GM12891 (cell line): Measurements from ENCODE around the gene SRSF6. TPM values are rescaled to one million over a fixed set of nuclear protein-coding genes. Genes with fewer than 3 reads are reported as not detected.
"Not testable (repeated sequence)": the region's sequence is repeated elsewhere in the genome, so short reads cannot be mapped to it uniquely, and the experiment has no call there.

Experiments
- DNase-seq: peaks from one replicate; pipeline ENCODE4 v3.0.0; 2011; ENCODE audit warnings: low spot score; ENCODE audit not compliant: insufficient read length
- FAIRE-seq: peaks from 2 replicates; lab custom pipeline; 2011; peaks lifted over from hg19 to GRCh38; lab: Jason Lieb, UNC
- PAX5 ChIP-seq: IDR thresholded peaks from 2 replicates; pipeline ENCODE4 v1.6.1; 2011; ENCODE audit warnings: low read length, moderate library complexity, mild to moderate bottlenecking; ENCODE audit not compliant: insufficient read depth, severe bottlenecking
- POLR2A ChIP-seq: IDR thresholded peaks from 2 replicates; pipeline ENCODE4 v1.6.1; 2011; ENCODE audit warnings: low read depth, low read length, control low read depth
- POLR2AphosphoS5 ChIP-seq: IDR thresholded peaks from 2 replicates; pipeline ENCODE4 v1.6.1; 2011; ENCODE audit warnings: low read depth, low read length, control low read depth
- POU2F2 ChIP-seq: IDR thresholded peaks from 2 replicates; pipeline ENCODE4 v1.6.1; 2011; ENCODE audit warnings: low read depth, mild to moderate bottlenecking, control low read depth, low read length, moderate library complexity
- SPI1 ChIP-seq: IDR thresholded peaks from 2 replicates; pipeline ENCODE4 v1.6.1; 2011; ENCODE audit warnings: low read depth, low read length, control low read depth
- TAF1 ChIP-seq: IDR thresholded peaks from 2 replicates; pipeline ENCODE4 v1.6.1; 2011; ENCODE audit warnings: low read depth, low read length, control low read depth
- polyA plus RNA-seq: library from polyadenylated mRNA; unstranded; fragments of >200 nt; gene quantifications from one replicate; pipeline ENCODE4 v1.2.1, GENCODE V29; 2012; ENCODE audit warnings: low read depth, missing spikeins, inconsistent platforms; ENCODE audit not compliant: missing spikeins

Gene SRSF6
- polyA plus RNA-seq = 115 TPM

DNA sequence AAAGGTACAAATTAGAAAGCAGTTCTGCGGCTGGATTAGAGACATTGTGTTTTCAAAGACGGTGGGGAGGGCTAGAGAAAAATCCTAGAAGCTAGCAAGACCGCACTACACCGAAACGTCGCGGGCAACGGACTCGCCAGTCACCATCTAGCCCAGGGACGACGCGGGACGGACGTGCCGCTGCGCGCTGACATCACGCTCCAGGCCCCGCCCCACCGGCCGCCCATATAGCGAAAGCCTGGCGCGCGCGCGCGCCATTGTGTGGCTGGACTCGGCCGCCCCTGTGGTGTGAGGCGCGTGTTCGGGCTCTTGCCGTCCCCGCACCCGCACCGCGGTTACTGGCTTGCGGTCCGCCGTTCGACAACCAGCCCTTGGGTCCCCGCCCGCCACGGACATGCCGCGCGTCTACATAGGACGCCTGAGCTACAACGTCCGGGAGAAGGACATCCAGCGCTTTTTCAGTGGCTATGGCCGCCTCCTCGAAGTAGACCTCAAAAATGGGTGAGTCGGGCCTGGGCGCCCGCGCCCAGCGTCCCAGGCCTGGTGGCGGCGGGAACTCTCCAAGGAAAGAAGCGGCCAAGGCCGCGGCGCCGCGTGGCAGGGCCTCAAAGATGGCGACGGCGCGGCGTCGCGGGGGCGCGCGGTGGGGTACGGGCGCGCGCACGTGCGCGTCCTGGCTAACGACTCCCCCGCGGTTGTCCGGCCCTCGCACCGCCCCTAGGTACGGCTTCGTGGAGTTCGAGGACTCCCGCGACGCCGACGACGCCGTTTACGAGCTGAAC is at the start of gene SRSF6:
Gene SRSF6 (plus strand): TSS at position 257 of the 782 bp plus-strand sequence. CDS start 138 bp downstream, at position 395.
- FAIRE-seq (peak; percentile 96), DNase-seq (peak; percentile 83)
- TF ChIP-seq SPI1 (no peak), POU2F2 (peak; percentile 73), POLR2A (peak; percentile 99), POLR2AphosphoS5 (peak; percentile 99), TAF1 (peak; percentile 96), PAX5 (no peak)

DNA sequence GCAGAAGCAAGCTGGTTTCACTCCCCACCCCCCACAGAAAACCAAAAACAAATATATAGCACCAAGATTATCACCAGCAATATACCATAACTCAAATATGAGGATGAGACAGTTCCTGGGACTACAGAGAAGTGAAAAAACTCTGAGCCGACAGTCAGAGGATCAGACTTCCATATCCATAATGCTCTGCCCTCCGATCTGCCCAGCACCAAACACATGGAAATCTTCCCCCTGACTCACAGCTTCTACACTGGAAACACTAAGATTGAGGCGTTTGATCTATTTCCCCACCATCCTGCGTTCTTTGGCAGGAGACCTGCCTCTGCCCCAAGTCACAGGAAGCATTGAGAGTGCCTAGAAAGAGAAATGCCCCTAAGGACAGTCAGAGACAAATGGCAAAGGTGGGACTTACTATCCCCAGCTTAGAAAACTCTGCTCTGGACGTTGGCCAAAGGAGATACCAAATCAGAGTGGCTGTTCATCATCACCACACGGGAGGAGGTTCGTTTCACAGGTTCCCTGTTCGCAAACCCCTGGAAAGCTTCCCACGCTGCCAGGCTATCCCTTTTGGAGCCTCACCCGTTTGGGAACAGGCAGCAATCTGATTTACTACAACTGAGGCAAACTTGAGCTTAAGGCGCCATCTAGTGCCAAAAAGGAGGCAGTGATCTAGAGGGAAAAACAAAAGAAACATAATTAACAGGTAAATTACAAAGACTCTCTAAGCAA is 48.7 kb upstream of the SRSF6 start:
- no peak for DNase-seq
- peak; percentile 33 for FAIRE-seq
- TF ChIP-seq POLR2A (no peak), SPI1 (no peak), TAF1 (no peak), POU2F2 (no peak), PAX5 (no peak)

DNA sequence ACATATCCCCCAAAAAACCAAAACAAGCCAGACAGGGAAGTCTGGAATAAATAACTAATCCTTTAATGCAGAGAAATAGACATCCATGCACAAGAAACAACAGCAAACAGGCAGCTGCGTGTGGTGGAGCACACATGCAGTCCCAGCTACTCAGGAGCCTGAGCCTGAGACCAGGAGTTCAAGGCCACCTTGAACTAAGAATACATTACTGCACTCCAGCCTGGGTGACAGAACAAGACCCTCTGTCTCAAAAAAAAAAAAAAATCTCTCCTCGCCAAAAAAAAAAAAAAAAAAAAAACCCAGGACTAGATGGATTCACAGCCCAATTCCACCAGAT is 48.2 kb upstream of the SRSF6 start:
- no peak for FAIRE-seq
- TF ChIP-seq TAF1 = no peak
- TF ChIP-seq POLR2AphosphoS5 = no peak
- no peak for TF ChIP-seq SPI1
- no peak for TF ChIP-seq POU2F2
- no peak for TF ChIP-seq PAX5
- TF ChIP-seq POLR2A = no peak

DNA sequence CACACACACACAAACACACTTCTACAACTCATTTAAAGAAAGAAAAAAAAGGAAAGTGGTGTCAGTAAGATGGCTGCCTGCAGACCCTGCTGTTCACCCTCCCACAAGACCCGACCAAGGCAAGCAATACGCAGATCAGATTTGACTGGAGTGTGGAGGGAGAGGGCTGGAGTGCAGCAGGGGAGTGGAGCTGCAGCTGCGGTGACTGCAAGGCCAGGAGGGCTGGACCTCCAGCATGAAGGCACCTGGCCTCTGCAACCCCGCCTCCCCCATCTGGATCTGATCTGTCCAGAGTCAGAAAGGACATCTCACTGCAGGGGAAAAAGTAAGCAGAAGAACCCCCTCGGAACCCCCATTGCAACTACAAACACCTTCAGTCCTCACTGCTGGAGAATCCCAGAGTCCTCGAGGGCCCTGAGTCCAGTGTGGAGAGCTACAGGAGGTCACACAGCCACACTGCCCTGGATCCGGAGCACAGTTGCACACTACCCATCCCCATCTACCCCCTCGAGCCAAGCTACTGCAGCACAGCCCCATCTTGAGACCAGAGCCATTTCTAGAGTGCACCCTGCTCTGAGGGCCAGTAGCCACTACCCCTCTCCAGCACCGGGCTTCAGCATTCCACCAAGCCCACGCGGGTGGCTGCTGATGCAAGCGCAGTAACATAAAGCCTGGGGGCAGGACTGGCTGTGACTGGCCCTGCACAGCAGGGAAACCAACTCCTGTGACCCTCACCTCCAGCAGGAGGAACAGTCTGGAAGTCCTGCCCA is 41.9 kb upstream of the SRSF6 start:
- DNase-seq (no peak), FAIRE-seq (no peak)
- TF ChIP-seq POLR2A (no peak), TAF1 (no peak), PAX5 (no peak), POU2F2 (no peak), SPI1 (no peak), POLR2AphosphoS5 (no peak)

More for the DNA sequence above, 48.2 kb upstream of the SRSF6 start:
- no peak for DNase-seq

DNA sequence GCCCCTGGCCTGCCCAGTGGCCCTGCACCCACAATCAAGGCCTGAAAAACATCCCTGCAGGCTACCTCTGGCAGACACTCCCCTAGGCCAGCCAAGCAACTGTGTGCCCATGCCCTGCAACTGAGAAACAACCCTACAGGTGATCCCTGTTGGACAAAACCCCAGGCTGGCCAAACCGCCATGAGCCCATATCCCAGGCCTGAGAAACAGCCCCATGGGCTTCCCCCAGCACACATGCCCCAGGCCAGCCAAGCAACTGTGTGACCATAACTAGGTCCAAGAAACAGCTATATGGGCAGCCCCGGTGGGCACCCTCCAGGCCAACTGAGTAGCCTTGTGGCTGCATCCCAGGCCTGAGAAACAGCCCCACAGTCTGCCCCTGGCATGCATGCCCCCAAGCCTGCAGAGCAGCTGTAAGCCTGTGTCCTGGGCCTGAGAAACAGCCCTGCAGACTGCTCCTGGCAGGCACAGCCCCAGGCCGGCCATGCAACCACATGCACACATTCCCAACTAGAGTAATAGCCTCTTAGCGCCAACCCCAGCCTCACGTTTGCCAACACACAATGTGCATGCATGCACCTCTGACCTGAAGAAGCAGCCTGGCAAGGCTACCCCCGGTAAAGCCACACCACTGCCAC is 41.0 kb upstream of the SRSF6 start:
- DNase-seq (no peak), FAIRE-seq (no peak)
- TF ChIP-seq SPI1 (no peak), PAX5 (no peak), POLR2A (no peak), TAF1 (no peak), POU2F2 (no peak), POLR2AphosphoS5 (no peak)

DNA sequence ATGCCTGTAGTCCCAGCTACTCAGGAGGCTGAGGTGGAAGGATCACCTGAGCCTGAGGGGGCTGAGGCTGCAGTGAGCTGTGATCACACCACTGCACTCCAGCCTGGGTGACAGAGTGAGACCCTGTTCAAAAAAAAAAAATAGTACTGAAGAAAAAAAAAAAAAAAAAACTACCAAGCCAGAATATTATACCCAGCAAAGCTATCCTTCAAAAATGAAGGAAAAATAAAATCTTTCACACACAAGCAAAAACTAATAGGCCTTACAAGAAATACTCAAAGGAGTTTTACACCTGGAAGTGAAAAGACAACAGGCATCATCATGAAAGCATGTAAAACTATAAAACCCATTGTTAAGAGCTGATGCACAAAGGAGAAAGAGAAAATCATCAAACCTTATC is 37.5 kb upstream of the SRSF6 start:
- FAIRE-seq (no peak), DNase-seq (no peak)
- TF ChIP-seq POLR2AphosphoS5 = no peak
- no peak for TF ChIP-seq POLR2A
- TF ChIP-seq SPI1 = no peak
- no peak for TF ChIP-seq POU2F2
- TF ChIP-seq PAX5 = no peak

DNA sequence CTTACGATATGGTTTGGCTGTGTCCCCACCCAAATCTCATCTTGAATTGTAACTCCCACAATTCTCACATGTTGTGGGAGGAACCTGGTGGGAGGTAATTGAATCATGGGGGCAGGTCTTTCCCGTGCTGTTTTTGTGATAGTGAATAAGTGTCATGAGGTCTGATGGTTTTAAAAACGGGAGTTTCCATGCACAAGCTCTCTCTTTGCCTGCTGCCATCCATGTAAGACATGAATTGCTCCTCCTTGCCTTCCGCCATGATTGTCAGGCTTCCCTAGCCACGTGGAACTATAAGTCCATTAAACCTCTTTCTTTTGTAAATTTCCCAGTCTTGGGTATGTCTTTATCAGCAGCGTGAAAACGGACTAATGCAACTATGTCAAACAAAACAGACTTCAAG is 36.8 kb upstream of the SRSF6 start:
- not testable (repeated sequence) for DNase-seq, FAIRE-seq

DNA sequence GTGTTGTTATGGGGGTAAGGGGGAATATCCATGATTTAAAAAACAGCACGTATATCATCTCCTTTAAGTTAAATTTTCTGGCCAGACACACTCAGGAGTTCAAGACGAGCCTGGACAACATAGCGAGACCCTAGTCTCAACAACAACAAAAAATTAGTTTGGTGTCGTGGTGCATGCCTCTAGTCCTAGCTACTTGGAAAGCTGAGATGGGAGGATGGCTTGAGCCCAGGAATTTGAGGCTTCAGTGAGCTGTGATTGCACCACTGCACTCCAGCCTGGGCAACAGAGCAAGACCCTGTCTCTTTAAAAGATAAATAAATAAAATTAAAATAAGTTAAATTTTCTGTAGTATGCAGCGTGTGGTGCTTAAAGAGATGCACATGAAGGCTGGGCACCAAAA is 31.5 kb upstream of the SRSF6 start:
- no peak for TF ChIP-seq TAF1
- TF ChIP-seq POLR2AphosphoS5 = no peak
- no peak for TF ChIP-seq POU2F2
- no peak for TF ChIP-seq SPI1
- TF ChIP-seq POLR2A = no peak
- TF ChIP-seq PAX5 = no peak
- DNase-seq = no peak
- FAIRE-seq = no peak

DNA sequence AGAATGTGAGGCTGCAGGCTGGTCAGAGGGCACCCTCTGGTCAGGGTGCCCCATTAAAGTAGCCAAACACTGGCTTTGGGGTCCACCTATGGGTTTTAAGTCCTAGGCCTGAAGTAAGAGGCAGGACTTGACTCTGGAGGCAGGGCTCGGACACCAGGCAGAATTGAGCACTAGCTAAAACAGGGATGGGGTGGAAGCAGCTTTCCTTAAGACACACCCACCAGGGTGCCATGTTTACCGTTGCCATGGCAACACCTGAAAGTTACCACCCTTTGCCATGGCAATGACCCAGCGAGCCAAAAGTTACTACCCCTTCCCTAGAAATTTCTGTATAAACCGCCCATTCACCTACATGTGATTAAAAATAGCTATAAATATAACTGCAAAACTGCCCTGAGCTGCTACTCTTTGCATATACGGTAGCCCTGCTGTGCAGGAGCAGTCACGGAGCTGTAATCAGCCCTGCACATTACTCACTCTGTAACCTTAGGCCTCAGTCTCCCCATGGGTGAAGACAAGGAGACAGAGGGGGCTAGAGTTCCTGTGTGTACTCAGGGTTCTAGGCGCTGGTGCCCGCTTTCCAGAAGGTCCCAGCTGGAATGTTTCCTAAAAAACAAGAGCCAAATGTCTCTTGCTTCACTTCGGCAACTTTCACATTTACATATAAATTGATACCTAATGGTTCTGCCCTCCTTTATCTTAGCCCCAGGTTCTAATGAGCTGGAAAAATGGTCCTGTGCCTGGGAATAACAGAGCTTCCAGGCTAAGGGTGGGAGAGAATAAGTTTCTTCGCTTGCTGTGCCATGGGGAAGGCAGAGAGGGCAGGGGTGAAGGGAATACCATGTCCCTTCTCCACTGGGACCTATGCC is 27.2 kb upstream of the SRSF6 start:
- TF ChIP-seq POLR2AphosphoS5 (no peak), POLR2A (no peak), PAX5 (no peak)
- DNase-seq (no peak), FAIRE-seq (no peak)
